HuH-7 (cell line): ENCODE results near the gene ACSS1.

ENCODE experiments used
- DNase-seq: peaks from one replicate; pipeline ENCODE4 v3.0.0; 2011; ENCODE audit warnings: low spot score

Gene ACSS1

DNA sequence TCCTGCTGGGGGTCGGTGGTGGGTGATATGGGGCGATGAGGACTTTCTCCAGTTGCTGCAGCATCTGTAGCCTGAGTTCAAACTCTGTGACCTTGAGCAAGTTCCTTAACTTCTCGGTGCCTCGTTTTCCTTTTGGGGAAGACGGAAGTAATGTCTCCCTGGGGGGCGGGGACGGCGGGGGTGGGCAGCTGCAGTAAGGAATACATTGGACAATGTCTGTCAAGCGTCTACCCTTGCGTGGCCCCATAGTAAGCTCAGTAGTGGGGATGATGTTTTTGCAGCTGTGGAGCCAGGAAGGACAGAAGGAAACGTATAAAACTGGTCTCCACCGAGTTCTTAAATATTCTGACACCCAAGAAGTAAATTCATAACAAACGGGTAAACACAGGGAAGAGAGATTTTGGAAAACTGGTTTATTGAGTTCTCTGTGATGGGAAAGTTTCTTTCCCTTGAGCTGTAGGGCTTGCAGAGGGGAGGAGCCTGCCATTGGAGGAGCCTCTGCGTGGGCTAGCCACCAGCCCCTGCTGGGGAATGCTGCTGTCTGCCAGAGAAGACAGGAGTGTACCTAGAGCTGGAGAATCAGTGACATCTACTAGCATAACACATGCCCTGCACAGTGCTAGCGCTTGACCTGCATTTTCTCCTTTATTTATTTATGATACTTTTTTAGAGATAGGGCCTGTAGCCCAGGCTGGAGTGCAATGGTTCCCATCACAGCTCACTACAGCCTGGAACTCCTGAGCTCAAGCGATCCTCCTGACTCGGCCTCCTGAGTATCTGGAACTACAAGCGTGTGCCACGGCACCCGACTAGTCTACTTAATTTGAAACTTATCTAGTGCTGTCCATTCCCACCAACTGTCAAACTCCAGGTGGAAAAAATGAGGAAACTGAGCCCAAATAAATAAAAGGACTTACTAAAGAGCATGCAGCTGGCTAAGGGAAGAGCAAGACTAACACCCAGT, 1.2 kb upstream of the ACSS1 start:
- peak; percentile 61 for DNase-seq

- peak; percentile 79 for DNase-seq
Observed at GRCh38 chr20:25057234-25058050, 497 bp downstream of the ACSS1 start.

GRCh38 chr20:25056690-25057233, 1.2 kb downstream of the ACSS1 start:
- no peak for DNase-seq

- DNase-seq, result no peak
Observed at GRCh38 chr20:25055711-25056495, 2.0 kb downstream of the ACSS1 start.

GRCh38 chr20:25054995-25055629, 2.8 kb downstream of the ACSS1 start:
- no peak for DNase-seq

- no peak for DNase-seq
Observed at GRCh38 chr20:25054096-25054820, 3.7 kb downstream of the ACSS1 start.

DNA sequence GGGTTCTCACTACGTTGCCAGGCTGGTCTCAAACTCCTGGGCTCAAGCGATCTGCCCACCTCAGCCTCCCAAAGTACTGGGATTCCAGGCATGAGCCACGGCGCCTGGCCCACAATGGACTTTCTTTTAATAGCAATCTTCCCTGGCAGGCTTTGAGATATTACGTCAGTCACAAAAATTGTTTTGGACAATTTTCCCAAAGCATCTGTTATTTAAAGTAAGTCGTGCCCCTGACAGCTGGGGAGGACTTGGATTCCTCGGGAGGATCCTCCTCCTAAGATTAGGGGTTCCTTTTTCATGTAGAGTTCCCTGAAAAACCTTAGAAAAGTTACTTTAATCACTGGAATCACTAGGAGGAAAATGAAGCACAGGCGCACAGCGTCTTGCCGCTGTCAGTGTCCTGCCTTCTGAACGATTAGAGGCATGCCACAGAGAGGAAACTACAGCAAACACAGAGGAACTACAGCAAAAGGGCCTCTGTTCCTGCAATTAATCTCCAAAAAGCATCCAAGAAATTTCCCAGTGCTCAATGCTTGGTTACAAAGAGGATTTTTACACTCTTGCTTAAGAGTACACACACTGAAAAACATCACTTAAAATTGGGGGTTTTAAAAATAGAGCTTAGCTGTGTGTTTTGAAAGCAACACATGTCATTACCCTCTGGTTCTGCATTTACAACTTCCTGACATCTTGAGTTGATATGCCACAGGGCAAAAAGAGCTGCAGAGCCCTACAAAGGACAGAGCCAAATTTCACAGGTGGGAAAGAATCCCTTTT, 4.5 kb downstream of the ACSS1 start:
- DNase-seq, result no peak

DNA sequence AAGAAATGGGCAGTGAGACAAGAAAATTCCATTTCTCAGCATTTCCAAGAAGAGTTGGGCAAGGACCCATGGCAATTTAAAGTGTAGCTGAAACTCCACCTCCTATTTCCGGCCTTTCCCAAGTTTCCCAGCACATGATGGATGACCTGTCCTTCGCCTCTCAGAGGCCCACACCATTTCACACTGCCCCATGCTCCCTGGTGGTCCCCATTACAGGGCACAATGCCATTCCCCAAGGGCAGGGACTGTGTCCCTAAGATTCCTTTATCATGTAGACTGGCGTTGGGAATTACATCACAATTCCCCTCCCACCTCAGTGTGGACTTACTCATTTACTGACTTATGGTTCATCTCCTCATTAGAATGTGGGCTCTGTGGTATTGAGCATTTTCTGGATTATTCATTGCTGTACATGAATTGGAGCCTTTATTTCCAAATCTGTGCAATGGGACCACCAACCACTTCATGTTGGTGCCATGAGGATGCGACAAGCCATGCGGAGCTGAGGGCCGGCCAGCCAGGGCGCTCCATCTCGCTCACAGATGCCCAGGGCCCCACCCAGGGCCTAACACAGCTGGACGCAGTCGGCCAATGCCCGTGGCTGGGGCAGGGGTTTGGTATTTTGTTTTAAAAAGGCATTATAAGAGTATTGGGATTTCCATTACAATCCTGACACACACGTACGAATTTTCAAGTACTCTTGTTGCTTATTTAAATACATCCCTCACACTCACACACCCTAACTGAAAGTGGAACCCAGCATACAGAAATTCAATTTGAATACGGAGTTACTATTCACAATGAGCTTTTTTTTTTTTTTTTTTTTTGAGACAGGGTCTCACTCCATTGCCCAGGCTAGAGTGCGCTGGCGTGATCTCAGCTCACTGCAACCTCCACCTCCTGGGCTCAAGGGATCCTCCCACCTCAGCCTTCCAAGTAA, 5.4 kb downstream of the ACSS1 start:
- DNase-seq, result no peak

GRCh38 chr20:25051386-25052155, 6.4 kb downstream of the ACSS1 start:
- no peak for DNase-seq

DNA sequence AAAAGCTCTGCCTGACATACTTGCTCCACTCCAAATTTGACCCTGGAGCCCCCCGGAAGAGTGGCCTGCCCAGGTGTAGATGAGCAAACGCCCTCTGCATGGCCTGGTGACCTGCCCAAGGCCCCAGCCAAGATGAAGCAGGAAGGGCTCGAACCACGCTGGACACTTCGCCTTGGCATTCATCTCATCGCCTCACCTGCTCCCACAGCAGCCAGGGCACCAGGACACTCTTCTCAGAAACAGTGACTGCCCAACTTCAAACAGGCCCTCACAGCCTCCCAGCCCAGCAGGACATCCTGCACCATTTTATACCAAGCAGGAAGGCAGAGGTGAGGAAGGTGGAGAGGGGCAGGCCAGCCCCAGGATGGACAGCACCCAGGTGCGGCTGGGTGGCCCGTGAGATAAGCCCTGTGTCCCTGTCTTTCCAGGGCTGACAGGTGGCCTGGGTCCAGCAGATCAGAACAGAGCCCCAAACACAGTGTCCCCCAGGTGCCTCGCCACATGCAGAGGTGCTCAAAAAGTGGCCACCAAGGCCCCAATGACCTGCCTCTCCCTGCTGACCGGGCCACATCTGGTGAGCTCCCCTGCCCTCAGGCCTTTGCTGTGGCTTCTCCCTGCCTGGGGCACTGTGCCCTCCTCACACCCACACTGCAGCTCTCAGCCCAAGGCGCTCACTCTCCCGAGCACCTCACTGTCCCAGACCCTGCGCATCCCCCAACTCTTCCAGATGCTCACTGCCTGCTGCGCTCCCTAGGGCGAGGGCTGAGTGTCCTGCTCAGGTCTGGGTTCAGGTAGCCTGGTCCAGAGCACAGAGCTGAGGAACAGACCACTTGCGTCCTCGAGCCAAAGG, 7.2 kb downstream of the ACSS1 start:
- DNase-seq, result no peak

DNA sequence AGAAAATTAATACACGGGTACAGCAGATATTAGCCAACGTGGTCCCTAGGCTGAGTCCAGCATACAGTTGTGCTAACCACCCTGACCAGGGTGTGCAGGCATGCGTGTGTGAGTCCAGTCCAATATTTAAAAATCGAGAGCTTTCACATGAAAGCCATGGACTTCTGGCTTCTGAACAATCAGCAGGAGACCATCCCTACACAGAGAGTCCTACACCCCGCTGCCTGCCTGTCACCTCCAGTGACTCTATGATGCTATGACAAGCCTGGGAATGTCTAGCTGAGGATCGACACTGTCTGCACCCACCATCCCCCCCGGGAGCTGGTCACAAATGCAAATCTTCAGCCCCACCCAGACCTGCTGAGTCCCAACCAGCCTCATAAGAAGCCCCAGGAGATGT, 7.9 kb downstream of the ACSS1 start:
- DNase-seq, result no peak

DNA sequence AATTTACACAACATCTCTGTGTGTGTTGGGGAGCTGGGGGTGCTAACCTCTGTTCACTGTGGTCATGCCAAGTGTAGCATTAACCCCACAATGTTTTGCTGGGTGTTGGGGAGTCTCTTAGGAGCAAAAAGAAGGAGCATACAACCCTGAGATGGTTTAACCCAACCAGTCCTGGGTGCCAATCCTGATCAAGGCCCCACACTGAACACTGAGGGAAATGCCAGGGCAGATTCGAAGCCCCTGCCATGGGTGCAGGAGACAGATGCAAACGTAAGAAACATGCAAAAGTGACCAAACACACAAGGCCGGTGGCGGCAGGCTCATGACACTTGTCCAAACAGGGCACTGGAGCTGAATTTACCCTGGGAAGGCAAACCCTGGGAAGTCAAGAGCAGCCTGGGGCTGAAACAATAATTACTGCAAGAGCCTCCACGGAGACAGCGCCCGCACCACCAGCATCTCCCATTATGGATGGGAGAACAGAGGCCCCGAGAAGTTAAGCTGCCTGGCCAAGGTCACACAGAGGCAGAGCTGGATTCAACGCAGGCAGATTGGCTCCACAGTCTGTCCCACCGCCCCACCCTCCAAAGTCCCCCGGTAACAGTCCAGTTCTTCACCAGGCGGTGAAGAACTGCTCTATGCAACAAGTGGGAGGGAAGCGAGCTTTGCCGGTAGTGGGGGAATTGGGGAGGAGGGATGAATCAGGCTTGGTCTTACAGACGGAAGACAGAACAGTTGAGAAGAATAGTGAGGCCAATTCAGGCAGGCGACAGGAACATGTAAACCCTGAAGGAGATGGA, 8.5 kb downstream of the ACSS1 start:
- DNase-seq, result no peak

- DNase-seq, result no peak
Observed at GRCh38 chr20:25048519-25048952, 9.4 kb downstream of the ACSS1 start.

- DNase-seq, result no peak
Observed at GRCh38 chr20:25047766-25048165, 10.2 kb downstream of the ACSS1 start.

- no peak for DNase-seq
Observed at GRCh38 chr20:25046736-25047666, 10.9 kb downstream of the ACSS1 start.
